ENCODE data around the gene RAB8B. TPM values are rescaled to one million over a fixed set of nuclear protein-coding genes. Genes with fewer than 3 reads are reported as not detected.

The RAB8B gene
- total and polyA plus RNA-seq, 10 of the 15 experiments (the other 5 are each of a cell fraction or from before 2014, with no cell fraction given), result 17.8 to 104 (median 65.1) TPM

GRCh38 chr15:63195569-63196015 is 6.2 kb downstream of the RAB8B start:
- intact Hi-C loops (cut with micrococcal nuclease; ENCODE audit: unreplicated experiment), result loop anchor here (2.0 to 10.0 kb wide), 2 partner anchors 15 to 309 kb away; partner anchors contain the start of gene USP3
- Histone ChIP-seq H3K4me1 (ENCODE audit: control insufficient read depth, insufficient read depth, low read length) (peaks cover 40% of the 10 kb centered on the region), H3K27me3 (replicated peaks in 1 of 2; ENCODE audit: control insufficient read depth in 2 of 2, insufficient read depth in 2 of 2, low read length in 1 of 2) (no peaks in the 10 kb centered on the region), H3K4me2 (ENCODE audit: control insufficient read depth, insufficient read depth) (peak overlapping the region; percentile 85), H3K9me3 (replicated peaks; ENCODE audit: control insufficient read depth, insufficient read depth, low read length) (no peaks in the 10 kb centered on the region), H3K79me2 (ENCODE audit: control insufficient read depth, insufficient read depth, low read length) (peaks cover 98% of the 10 kb centered on the region), H2AFZ (ENCODE audit: control insufficient read depth, low read depth, low read length) (no peak overlapping the region), H3K36me3 (ENCODE audit: control insufficient read depth in 2 of 2, insufficient read depth in 2 of 2, low read length in 1 of 2) (peaks cover 0 to 13% of the 10 kb centered on the region in 2 experiments; a peak in 1 of 4 replicates), H3K27ac (ENCODE audit: control insufficient read depth, insufficient read depth) (peak overlapping the region; percentile 51), H4K20me1 (ENCODE audit: control insufficient read depth, insufficient read depth) (no peaks in the 10 kb centered on the region), H3K4me3 (peak overlapping the region; percentile 96; the same call in 1 of the 2 replicates), H3K9ac (ENCODE audit: control insufficient read depth, insufficient read depth, low read length) (no peak overlapping the region)
- peak; percentile 2; the same call in 1 of the 3 replicates for ATAC-seq
- DNase-seq (ENCODE audit: low read depth, low spot score), result no peak
- no peak for FAIRE-seq
- WGBS (ENCODE audit: insufficient coverage, insufficient replicate concordance, low lambda C conversion rate, missing lambda C conversion rate), result 35% methylated on average over 3 of the region's 3 CpGs
- no TSS peak for BruUV-seq (replicated peaks)
- RAD21 ChIA-PET (ENCODE audit: unreplicated experiment), result interaction anchor here (0.6 to 6.4 kb wide), 17 partner anchors 8 to 314 kb away, joined by 3 to 58 read pairs (median 5); no protein-coding TSS in a partner anchor
- POLR2A ChIA-PET, result interaction anchor here (1.1 to 8.6 kb wide), 8 partner anchors 8 to 46 kb away, joined by 3 to 118 read pairs (median 4); partner anchors contain the start of gene RPS27L
- CTCF ChIA-PET, result interaction anchor here (0.8 to 8.7 kb wide), 16 partner anchors 9 to 148 kb away, joined by 3 to 90 read pairs (median 4); partner anchors contain the start of gene RPS27L
- SMC1A ChIA-PET (ENCODE audit: uncharacterized antibody, unreplicated experiment), result interaction anchor here (0.7 to 8.8 kb wide), 16 partner anchors 8 to 209 kb away, joined by 3 to 252 read pairs (median 4); partner anchors contain the start of genes APH1B and RPS27L
- in situ Hi-C loops (cut with MboI), result no loop called here
- TF ChIP-seq ZSCAN29 (IDR thresholded peaks at IDR 0.05) (no peak), YY1 (IDR thresholded peaks at IDR 0.05; ENCODE audit: low read depth, low read length) (no peak), ZZZ3 (IDR thresholded peaks at IDR 0.05; ENCODE audit: control insufficient read depth, insufficient read length, low read depth) (no peak), ZNF207 (IDR thresholded peaks at IDR 0.05; ENCODE audit: borderline replicate concordance) (no peak), HDGF (IDR thresholded peaks at IDR 0.05) (no peak), RUNX3 (IDR thresholded peaks at IDR 0.05; ENCODE audit: low read length) (no peak), NFXL1 (IDR thresholded peaks at IDR 0.05; ENCODE audit: borderline replicate concordance) (no peak), BCL3 (IDR thresholded peaks at IDR 0.05; ENCODE audit: borderline replicate concordance, insufficient read depth, low read depth, low read length, poor library complexity, severe bottlenecking) (no peak)

All from GM12878 (cell line).